GM19240 (cell line): Measurements from ENCODE around the gene SLC38A1.

Source experiments
- DNase-seq: peaks from one replicate; pipeline ENCODE4 v3.0.0; 2011; ENCODE audit warnings: low spot score; ENCODE audit not compliant: insufficient read length

SLC38A1 gene

DNA sequence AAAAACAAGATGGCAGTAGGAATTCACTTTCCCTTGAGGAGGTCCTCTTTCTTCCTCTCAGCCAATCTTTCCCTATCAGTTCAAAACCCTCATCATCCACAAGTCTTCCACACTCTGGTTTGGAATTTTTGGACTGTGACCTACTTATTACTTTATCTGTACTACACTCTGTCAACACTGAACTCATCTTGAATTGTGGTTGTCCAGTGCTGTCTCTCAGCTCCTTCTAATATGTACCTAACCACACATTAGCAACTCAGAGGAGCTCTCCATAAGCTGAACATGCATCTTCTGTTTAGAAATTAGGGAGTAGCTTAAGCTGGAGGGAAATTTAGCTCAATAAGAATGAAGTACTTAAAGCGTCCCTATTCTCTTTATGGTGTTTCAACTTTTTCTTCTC is 34.8 kb downstream of the SLC38A1 start:
- no peak for DNase-seq

GRCh38 chr12:46233423-46233822 is 35.4 kb downstream of the SLC38A1 start:
- DNase-seq = no peak

- no peak for DNase-seq
These were observed 37.9 kb downstream of the SLC38A1 start for GRCh38 chr12:46230983-46231382.

DNA sequence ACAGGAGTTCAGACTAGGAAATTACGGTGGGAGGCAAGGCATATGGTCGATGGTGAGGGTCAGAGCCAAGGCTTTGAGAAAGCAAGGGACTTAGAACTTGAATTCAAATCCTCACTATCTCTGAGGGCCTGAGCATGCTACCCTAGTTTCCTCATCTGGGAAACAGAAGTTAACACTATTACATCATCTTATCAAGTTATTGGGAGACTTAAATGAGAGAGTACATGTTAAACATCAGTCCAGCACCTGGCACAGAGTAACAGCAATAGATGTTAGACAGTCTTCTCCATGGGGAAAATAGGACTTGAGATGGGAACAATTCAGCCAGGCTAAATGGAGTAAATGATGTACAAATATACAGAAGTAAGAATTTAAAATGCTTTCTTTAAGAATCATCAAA is 38.5 kb downstream of the SLC38A1 start:
- DNase-seq = no peak

GRCh38 chr12:46227616-46228015 is 41.2 kb downstream of the SLC38A1 start:
- no peak for DNase-seq

DNA sequence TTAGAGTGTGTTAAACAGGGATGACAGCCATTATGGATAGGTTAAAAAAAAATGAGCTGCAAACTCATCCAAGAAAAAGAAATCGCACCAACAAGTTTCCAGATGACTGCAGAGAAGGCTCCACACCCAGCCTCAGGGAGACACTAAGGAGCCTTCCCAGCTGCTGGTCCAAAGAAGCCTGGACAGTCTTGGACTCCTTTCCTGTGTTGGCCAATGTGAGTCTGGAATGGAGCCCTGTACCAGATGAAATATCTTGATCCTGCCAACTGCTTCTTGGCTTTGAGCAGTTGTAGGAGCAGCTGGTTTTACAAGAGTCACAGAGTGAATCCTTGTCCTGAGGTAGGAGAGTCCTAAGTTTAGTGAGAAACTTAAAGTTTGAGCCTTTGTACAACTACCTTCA is 44.5 kb downstream of the SLC38A1 start:
- DNase-seq = no peak

GRCh38 chr12:46223047-46223446 is 45.8 kb downstream of the SLC38A1 start:
- DNase-seq = no peak

DNA sequence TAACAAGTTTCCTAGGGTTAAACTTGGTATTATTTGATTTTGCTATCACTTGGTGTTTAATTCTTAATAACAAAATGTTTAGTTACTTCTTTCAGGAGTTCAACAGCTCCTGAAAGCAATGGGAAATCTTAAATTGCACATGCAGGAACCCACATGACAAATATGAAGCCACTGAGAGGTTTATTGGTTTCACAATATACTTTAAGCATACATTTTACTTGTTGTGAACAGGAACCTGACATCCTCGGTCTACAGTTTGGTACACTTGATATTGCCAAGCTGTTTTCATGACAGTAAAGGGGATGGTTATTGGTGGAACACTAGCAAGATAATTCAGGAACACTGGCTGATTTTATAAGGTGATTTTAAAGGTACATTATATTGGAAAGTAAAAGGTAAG is 46.2 kb downstream of the SLC38A1 start:
- DNase-seq = no peak

DNA sequence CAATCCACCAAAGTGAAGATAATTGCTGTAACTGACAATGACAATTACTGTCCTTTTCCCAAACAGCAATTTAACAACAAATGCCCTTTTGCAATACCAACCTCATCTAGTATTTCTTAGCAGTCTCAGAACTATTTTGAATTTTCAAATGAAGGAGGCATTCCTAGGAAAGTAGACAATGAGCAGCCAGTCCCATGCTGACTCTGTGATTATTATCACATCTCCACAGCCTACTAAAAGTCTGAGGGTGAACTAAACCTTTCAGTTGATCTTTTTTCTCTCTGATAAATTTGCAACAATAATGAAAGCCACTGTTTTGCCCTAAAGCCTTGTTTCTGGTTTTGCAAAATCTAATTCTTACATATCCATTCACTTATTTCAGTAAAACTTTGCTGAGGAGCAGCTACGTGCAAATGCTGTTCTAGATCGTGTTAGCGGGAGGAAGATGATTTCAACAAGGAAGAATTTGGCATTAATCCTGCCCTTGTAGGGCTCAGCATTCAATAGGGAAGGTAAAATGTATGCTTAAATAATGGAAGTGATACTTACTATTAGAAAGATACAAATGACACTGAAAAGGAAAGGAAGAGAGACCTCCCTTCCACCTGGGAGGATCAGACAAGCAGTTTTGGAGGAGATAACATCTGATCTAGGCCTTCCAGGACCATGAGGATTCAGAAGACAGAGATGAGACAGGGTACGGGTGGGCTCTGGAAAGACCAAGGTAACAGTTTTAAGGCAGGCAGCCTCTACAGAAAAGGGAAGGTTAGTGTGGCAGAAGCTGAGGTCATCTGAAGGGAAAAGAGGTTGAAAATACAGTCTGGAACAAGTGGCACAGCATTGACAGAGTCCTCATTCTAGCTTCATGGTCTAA is 47.4 kb downstream of the SLC38A1 start:
- DNase-seq = no peak

DNA sequence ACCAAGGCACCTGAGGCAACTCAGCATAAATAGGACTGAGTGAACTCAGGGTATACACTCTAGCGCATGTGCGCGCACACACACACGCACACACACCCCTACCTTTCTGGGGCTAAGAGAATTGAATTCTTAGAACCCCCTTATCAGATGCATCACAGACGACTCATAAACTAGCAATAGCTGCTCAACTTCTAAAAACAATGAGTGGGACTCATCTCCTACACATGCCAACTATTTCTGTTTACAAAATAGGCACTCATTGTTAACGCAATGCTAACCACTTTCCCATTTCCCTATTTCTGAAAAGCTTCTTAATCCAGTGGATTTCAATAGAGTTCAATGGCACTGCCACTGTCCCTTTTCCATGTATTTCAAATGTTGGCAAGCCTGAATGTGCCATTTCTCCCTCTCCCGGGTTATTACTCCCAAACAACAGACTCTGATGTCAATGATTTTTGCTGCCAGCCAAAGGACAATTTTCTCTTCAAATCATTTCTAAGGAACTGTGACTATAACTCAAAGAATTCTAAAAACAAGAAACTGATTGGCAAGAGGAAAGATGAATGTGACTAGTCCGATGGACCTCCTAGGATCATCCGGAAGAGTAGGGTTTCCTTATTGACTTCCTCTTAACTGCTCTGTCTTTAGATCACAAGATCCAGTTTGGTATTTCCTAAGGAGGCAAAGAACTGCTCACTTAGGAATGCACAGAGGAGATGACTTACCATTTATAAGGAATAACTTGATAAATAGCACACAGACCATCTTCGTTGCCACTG is 48.8 kb downstream of the SLC38A1 start:
- no peak for DNase-seq

GRCh38 chr12:46219132-46219876 is 49.5 kb downstream of the SLC38A1 start:
- DNase-seq = no peak

DNA sequence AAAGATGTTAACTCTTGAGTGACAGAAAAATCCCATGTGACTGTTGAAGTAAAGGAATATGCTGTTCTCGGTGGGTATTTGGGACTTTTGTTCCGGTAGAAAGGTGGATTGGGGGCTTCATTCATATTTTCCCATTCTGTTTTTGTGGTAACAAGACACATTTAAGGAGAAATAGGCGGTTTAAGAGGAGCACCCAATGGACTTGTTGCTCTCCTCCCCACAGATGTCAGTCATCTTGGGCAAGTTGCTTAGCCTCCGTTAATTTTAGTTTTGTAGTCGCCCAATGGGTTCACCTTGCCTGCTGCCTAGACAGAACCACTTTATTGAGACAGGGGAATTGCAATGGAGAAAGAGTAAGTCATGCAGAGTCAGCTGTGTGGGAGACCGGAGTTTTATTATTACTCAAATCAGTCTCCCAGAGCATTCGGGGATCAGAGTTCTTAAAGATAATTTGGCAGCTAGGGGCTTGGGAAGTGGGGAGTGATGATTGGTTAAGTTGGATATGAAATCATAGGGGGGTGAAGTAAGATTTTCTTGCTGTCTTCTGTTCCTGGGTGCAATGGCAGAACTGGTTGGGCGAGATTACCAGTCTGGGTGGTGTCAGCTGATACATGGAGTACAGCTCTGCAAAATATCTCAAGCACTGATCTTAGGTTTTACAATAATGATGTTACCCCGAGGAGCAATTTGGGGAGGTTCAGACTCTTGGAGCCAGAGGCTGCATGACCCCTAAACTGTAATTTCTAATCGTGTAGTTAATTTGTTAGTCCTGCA is 50.3 kb downstream of the SLC38A1 start:
- DNase-seq = no peak

DNA sequence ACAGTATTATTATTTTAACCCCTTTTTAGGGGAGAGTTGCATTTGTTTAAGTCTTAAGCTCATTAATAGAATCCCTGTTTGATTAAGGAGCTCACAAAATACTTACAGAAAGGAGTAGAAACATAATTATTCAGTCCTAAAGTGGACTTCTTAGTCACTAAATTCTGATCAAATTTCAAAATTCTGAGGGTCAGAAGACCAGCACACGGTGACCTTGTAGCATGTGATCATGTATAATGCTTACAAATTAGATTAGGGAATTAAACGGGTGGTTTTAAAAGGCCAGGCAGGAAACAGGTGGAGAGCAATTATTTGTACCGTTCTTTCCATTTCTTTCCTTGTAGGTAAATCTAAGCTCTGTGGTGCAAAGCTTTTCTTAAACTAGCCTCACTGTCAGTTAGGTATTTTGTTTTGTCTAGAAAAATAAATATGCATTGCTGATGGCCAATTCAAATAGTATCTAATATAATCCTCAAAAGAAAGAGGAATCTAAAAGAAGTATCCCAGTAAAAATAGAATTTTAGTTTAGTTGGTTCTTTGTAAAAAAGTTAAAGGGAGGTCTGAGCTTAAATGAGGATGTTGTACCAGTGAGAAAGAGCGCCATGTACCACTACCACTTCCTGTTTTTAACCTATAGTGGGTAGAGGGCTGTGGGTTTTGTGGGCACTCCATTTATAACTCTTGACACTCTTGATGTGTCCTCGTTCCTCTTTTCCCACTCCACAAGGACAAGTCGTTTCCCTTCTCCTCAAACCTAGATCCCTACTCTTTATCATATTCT is 51.1 kb downstream of the SLC38A1 start:
- peak; percentile 8 for DNase-seq

GRCh38 chr12:46214668-46215436 is 54.0 kb downstream of the SLC38A1 start:
- DNase-seq = no peak

DNA sequence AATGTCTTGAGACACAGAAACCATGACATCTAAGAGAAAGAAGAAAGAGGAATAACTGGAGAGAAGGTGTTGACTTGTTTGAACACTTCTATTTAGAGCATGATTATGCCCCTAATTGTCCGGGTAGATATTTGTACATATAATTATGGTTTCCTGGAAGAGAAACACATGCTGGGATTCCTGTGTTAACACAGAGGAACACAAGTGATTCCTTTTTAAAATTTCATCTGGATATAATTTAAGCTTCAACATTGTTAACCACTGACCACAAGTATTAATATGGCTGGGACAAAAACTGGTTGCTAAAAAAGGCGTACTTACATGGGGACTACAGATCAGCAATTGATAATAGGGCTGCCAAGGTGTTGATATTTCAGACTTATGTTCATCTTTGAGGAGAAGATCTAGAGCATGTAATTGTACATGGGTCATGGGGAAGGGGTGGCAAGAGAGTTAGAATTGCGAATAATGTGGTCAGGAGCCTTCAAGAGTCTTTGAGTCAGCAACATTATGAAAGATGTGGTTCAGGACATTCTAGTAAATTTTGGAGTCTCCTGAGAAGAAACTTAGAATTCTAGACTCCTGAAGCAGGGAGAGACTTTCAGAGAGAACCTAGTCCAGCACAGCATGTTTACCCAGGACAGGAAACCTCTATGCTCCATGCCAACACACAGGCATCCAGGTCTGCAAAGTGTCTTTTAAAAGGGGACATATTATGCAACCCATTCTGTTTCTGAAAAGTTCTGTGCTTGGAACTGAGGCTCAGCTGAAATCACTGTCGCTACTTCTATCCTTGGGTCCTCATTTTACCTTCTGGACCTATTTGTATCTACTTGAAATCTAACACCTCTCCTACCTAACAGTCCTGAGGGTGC is 56.5 kb downstream of the SLC38A1 start:
- DNase-seq = no peak

DNA sequence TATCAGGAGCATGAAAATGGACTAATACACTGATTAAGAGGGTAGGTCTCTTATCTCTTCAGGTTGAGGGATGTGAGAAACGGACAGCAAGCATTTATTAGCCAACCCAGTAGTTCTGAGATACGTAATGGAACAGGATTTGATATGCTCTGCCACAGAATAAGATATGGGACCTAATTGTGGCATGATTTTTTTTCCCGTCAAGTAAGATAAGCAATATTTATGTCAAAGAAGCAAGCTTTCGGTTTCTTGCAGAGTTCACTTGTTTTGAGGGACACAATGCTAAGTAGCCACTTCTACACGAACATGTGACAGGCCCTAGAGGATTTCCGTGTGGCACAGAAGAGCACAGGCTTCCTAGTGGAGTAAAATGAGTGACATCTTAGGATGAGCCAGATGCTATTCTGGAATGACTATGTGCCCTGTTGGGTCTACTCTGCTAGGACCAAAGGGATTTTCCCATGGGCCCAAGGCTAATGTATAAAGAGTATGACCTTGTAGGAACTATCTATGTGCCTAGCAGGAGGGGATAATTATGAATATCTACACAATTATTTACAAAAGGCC is 57.9 kb downstream of the SLC38A1 start:
- DNase-seq = no peak

DNA sequence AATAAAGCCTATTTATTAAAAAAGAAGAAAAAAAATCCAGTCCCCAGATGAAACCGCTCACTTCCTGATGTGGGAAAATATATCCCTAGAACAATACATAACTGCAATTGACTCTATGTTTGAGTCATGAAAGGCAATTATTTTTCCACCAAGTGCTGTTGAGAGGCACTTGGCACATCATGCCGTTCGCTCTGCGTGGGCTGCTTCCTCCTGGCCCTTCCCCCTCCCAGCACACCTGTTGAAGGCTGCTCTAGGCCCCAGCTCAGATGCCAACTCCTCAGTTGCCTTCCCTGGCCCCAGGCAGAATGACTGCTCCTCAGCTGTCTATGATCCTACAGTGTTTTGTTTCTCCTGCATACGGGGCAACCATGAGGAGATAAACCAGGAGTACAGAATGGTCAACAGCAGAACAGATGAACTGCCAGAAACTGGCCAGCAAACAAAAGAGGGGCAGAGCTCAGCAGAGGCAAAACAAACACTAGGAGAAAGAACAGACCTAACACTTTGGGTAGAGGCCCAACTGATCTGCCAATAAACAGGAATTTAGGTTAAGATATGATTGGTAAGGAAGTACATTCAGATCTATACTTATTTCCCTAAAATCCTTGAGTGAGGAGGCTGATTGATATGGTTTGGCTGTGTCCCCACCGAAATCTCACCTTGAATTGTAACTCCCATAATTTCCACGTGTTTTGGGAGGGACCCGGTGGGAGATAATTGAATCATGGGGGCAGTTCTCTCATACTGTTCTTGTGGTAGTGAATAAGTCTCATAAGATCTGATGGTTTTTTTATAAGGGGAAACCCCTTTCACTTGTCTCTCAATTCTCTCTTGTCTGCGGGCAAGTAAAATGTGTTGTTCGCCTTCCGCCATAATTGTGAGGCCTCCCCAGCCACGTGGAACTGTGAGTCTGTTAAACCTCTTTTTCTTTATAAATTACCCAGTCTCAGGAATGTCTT is 58.6 kb downstream of the SLC38A1 start:
- DNase-seq = no peak
